Measurements from ENCODE around the gene KRTAP10-1.

DNA sequence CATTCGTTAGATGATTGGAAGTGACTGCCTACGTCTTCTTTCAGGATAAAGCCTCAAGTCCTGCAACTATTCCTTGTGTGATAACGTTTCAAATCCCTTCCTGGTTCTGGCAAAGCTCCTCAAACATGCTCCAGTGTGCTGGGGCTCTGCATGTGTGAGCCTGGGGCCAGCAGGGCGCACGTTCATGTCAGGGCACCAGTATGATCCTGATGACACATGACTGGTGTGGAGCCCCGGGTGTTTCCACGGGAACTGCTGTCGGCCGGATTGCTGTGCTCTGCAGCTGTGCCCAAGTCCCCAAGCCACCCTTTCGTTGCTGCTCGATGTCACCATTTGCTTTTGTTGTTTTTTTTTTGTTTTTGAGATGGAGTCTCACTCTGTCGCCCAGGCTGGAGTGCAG is 21.3 kb downstream of the KRTAP10-1 start:
- TF ChIP-seq, protein P1, sequence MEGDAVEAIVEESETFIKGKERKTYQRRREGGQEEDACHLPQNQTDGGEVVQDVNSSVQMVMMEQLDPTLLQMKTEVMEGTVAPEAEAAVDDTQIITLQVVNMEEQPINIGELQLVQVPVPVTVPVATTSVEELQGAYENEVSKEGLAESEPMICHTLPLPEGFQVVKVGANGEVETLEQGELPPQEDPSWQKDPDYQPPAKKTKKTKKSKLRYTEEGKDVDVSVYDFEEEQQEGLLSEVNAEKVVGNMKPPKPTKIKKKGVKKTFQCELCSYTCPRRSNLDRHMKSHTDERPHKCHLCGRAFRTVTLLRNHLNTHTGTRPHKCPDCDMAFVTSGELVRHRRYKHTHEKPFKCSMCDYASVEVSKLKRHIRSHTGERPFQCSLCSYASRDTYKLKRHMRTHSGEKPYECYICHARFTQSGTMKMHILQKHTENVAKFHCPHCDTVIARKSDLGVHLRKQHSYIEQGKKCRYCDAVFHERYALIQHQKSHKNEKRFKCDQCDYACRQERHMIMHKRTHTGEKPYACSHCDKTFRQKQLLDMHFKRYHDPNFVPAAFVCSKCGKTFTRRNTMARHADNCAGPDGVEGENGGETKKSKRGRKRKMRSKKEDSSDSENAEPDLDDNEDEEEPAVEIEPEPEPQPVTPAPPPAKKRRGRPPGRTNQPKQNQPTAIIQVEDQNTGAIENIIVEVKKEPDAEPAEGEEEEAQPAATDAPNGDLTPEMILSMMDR (conservative IDR thresholded peaks at IDR 0.05) = no peak
- TF ChIP-seq ZFX (IDR thresholded peaks at IDR 0.05) = no peak
